ENCODE data around the gene SLAIN2.
"Not testable (repeated sequence)": the region's sequence is repeated elsewhere in the genome, so short reads cannot be mapped to it uniquely, and the experiment has no call there.

The SLAIN2 gene

DNA sequence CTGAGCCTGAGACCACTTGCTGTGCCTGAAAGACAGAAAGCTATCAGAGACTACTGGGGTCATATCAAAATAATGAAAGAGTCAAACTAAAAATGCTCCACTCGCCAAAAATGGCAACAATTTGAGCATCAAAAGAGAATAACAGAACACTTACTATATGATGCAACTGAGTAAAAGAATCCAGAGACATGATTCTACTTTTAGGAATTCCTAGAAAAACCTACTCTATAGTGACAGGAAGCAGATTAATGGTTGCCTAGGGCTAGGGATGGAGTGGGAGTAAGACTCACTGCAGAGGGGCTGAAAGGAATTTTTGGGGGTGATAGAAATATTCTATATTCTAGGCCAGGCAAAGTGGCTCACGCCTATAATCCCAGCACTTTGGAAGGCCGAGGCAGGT, 29.4 kb upstream of the SLAIN2 start:
- no peak overlapping the region for H3K4me3 ChIP-seq (ENCODE audit: low read depth in 1 of 2, low read length in 2 of 2)
- no peaks in the 10 kb centered on the region for H3K27me3 ChIP-seq (ENCODE audit: control insufficient read depth in 1 of 2, insufficient read depth in 2 of 2, low read length in 2 of 2)
- H3K9me3 ChIP-seq (ENCODE audit: control insufficient read depth in 1 of 2, low read length in 2 of 2): no peaks in the 10 kb centered on the region
- H3K9ac ChIP-seq (ENCODE audit: low read depth in 1 of 2, low read length in 2 of 2): no peak overlapping the region
- no peak overlapping the region for H3K27ac ChIP-seq (ENCODE audit: low read depth, low read length)
- no peaks in the 10 kb centered on the region for H3K36me3 ChIP-seq (ENCODE audit: control insufficient read depth in 1 of 2, insufficient read depth in 2 of 2, low read length in 2 of 2)
- no peaks in the 10 kb centered on the region for H3K4me1 ChIP-seq (ENCODE audit: control insufficient read depth in 1 of 2, insufficient read depth in 2 of 2, low read length in 2 of 2)

DNA sequence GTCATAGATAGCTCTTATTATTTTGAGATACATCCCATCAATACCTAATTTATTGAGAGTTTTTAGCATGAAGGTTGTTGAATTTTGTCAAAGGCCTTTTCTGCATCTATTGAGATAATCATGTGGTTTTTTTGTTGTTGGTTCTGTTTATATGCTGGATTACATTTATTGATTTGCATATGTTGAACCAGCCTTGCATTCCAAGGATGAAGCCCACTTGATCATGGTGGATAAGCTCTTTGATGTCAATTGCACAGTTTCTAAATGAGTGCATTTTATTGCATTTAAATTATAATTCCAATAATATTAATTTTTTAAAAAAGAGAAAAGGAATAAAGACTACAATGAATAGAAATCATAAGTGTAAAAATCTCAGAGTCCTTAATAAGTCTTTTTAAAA, 26.6 kb upstream of the SLAIN2 start:
- not testable (repeated sequence) for H3K27ac ChIP-seq (ENCODE audit: low read depth, low read length); H3K27me3 ChIP-seq (ENCODE audit: control insufficient read depth in 1 of 2, insufficient read depth in 2 of 2, low read length in 2 of 2); H3K4me3 ChIP-seq (ENCODE audit: low read depth in 1 of 2, low read length in 2 of 2); H3K4me1 ChIP-seq (ENCODE audit: control insufficient read depth in 1 of 2, insufficient read depth in 2 of 2, low read length in 2 of 2); H3K36me3 ChIP-seq (ENCODE audit: control insufficient read depth in 1 of 2, insufficient read depth in 2 of 2, low read length in 2 of 2); H3K9ac ChIP-seq (ENCODE audit: low read depth in 1 of 2, low read length in 2 of 2); H3K9me3 ChIP-seq (ENCODE audit: control insufficient read depth in 1 of 2, low read length in 2 of 2)

DNA sequence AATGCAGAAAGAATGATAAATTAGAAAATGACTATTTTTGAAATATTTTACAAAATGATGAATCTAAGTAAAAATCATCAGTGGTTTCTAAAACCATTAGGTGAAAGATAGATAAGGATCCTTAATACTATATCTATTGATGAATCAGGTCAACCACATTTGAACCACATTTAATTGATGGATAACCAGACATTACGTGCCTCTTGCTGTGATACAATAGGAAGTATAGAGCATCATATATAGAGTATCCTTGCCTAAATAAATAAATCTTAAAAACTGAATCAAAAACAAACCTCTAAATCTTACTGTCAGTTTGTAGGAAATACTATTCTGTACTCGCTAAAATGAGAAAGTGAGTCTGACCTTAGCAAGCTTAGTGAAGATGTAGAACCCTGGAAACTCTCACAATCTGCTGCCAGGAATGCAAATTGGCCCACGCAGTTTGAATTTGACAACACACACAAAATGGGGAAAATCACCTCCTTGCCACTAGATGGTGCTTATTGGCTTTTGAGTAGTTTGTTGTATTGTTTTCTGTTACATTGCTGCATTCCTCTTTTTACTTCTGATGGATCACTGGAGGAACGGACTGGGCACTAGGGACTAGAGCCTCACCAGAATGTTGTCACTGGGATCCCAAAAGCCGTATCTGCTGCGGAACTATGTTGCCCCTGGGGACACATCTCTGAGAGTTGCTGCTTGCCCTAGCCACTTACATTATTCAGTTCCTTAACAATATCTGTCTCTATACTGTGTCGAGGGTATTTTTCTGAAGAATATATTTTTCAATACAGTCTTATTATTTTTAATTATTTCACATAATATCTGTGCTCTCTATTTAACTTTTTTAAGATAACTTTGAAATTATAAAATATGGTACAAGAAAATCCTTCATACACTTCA, 25.4 kb upstream of the SLAIN2 start:
- Histone ChIP-seq H3K36me3 (ENCODE audit: control insufficient read depth in 1 of 2, insufficient read depth in 2 of 2, low read length in 2 of 2) (no peaks in the 10 kb centered on the region), H3K27me3 (ENCODE audit: control insufficient read depth in 1 of 2, insufficient read depth in 2 of 2, low read length in 2 of 2) (no peaks in the 10 kb centered on the region), H3K9ac (ENCODE audit: low read depth in 1 of 2, low read length in 2 of 2) (no peak overlapping the region), H3K4me3 (ENCODE audit: low read depth in 1 of 2, low read length in 2 of 2) (no peak overlapping the region), H3K9me3 (ENCODE audit: control insufficient read depth in 1 of 2, low read length in 2 of 2) (no peaks in the 10 kb centered on the region), H3K4me1 (ENCODE audit: control insufficient read depth in 1 of 2, insufficient read depth in 2 of 2, low read length in 2 of 2) (no peaks in the 10 kb centered on the region), H3K27ac (ENCODE audit: low read depth, low read length) (no peak overlapping the region)

DNA sequence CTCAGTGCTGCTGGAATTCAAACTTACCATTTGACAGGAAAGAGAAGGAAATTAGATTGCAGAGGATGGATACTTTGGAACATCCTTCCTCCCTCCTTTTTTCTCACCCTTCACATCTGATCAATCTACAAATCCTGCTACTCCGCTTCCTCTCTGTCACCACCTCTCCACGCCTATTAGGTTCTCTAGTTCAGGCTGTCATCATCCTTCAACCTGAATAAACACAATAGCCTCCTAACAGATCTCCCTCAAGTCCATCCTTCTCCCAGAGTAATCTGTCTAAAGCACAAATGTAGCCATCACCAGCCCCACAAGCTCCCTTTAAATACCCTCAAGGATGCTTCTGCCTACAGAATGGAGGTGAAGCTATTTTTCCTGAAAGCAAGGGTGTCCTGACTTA, 20.0 kb upstream of the SLAIN2 start:
- no peak overlapping the region for H3K9ac ChIP-seq (ENCODE audit: low read depth in 1 of 2, low read length in 2 of 2)
- H3K36me3 ChIP-seq (ENCODE audit: control insufficient read depth in 1 of 2, insufficient read depth in 2 of 2, low read length in 2 of 2): no peaks in the 10 kb centered on the region
- no peaks in the 10 kb centered on the region for H3K27me3 ChIP-seq (ENCODE audit: control insufficient read depth in 1 of 2, insufficient read depth in 2 of 2, low read length in 2 of 2)
- H3K4me1 ChIP-seq (ENCODE audit: control insufficient read depth in 1 of 2, insufficient read depth in 2 of 2, low read length in 2 of 2): no peaks in the 10 kb centered on the region
- no peak overlapping the region for H3K27ac ChIP-seq (ENCODE audit: low read depth, low read length)
- H3K9me3 ChIP-seq (ENCODE audit: control insufficient read depth in 1 of 2, low read length in 2 of 2): no peaks in the 10 kb centered on the region
- no peak overlapping the region for H3K4me3 ChIP-seq (ENCODE audit: low read depth in 1 of 2, low read length in 2 of 2)

DNA sequence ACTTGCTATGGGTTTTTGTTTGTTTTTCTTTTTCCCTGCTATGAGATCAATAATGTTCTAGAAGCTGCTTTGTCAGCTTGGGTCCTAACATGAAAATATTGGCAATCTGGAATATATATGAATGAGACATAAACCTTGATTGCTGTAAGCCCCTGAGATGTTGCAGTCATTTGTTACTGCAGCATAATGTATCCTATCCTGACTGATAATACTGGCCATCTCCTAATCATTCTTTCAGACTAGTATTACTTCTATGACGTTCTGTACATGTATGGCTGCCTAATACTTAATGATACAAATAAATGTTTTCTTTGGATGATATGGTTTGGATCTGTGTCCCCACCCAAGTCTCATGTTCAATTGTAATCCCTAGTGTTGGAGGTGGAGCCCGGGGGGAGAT, 19.3 kb upstream of the SLAIN2 start:
- no peaks in the 10 kb centered on the region for H3K9me3 ChIP-seq (ENCODE audit: control insufficient read depth in 1 of 2, low read length in 2 of 2)
- no peaks in the 10 kb centered on the region for H3K36me3 ChIP-seq (ENCODE audit: control insufficient read depth in 1 of 2, insufficient read depth in 2 of 2, low read length in 2 of 2)
- H3K27me3 ChIP-seq (ENCODE audit: control insufficient read depth in 1 of 2, insufficient read depth in 2 of 2, low read length in 2 of 2): no peaks in the 10 kb centered on the region
- H3K4me1 ChIP-seq (ENCODE audit: control insufficient read depth in 1 of 2, insufficient read depth in 2 of 2, low read length in 2 of 2): no peaks in the 10 kb centered on the region
- H3K9ac ChIP-seq (ENCODE audit: low read depth in 1 of 2, low read length in 2 of 2): no peak overlapping the region
- H3K4me3 ChIP-seq (ENCODE audit: low read depth in 1 of 2, low read length in 2 of 2): no peak overlapping the region
- no peak overlapping the region for H3K27ac ChIP-seq (ENCODE audit: low read depth, low read length)

GRCh38 chr4:48324281-48324680, 17.0 kb upstream of the SLAIN2 start:
- no peaks in the 10 kb centered on the region for H3K36me3 ChIP-seq (ENCODE audit: control insufficient read depth in 1 of 2, insufficient read depth in 2 of 2, low read length in 2 of 2)
- no peaks in the 10 kb centered on the region for H3K9me3 ChIP-seq (ENCODE audit: control insufficient read depth in 1 of 2, low read length in 2 of 2)
- H3K9ac ChIP-seq (ENCODE audit: low read depth in 1 of 2, low read length in 2 of 2): no peak overlapping the region
- H3K27me3 ChIP-seq (ENCODE audit: control insufficient read depth in 1 of 2, insufficient read depth in 2 of 2, low read length in 2 of 2): no peaks in the 10 kb centered on the region
- no peak overlapping the region for H3K4me3 ChIP-seq (ENCODE audit: low read depth in 1 of 2, low read length in 2 of 2)
- H3K4me1 ChIP-seq (ENCODE audit: control insufficient read depth in 1 of 2, insufficient read depth in 2 of 2, low read length in 2 of 2): no peaks in the 10 kb centered on the region
- no peak overlapping the region for H3K27ac ChIP-seq (ENCODE audit: low read depth, low read length)

DNA sequence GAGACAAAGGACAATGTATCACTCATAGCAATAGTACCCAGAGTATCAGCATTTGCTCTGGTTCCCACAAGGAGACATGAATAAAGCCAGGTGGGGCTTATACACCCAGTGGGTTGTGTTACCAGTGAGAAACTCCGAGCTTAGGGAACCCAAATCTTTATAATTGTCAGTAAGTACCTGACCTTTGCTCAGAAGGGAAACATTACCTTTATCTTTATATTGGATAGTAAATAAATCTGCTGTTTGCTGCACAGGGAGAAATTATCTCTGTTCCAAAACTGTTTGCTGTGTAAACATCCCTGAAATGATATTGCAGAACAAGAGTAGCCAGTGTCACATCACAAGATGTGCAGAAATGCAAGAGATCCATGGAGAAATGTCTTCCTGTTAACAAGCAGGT, 12.1 kb upstream of the SLAIN2 start:
- Histone ChIP-seq H3K4me1 (ENCODE audit: control insufficient read depth in 1 of 2, insufficient read depth in 2 of 2, low read length in 2 of 2) (no peaks in the 10 kb centered on the region), H3K9ac (ENCODE audit: low read depth in 1 of 2, low read length in 2 of 2) (no peak overlapping the region), H3K27ac (ENCODE audit: low read depth, low read length) (no peak overlapping the region), H3K27me3 (ENCODE audit: control insufficient read depth in 1 of 2, insufficient read depth in 2 of 2, low read length in 2 of 2) (no peaks in the 10 kb centered on the region), H3K36me3 (ENCODE audit: control insufficient read depth in 1 of 2, insufficient read depth in 2 of 2, low read length in 2 of 2) (no peaks in the 10 kb centered on the region), H3K9me3 (ENCODE audit: control insufficient read depth in 1 of 2, low read length in 2 of 2) (no peaks in the 10 kb centered on the region), H3K4me3 (ENCODE audit: low read depth in 1 of 2, low read length in 2 of 2) (no peak overlapping the region)

DNA sequence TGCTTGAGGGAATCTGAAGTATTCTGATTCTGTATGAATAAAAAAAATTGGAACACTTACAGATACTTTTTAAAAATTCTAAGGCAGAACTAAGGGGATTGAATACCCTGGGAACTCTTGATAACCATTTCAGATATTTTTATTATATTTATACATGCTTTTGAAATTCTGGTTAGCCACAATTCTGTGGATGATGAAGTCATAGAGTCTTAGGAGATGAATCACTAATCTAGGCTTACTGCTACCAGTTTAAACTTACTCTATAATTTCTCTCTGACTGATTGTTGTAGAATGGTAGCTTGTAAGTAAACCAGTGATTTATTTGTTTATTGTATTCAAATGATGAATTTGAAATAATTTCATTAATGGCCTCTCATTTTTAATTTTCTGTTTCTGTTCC, 11.4 kb upstream of the SLAIN2 start:
- Histone ChIP-seq H3K9me3 (ENCODE audit: control insufficient read depth in 1 of 2, low read length in 2 of 2) (no peaks in the 10 kb centered on the region), H3K4me3 (ENCODE audit: low read depth in 1 of 2, low read length in 2 of 2) (no peak overlapping the region), H3K27ac (ENCODE audit: low read depth, low read length) (no peak overlapping the region), H3K36me3 (ENCODE audit: control insufficient read depth in 1 of 2, insufficient read depth in 2 of 2, low read length in 2 of 2) (no peaks in the 10 kb centered on the region), H3K4me1 (ENCODE audit: control insufficient read depth in 1 of 2, insufficient read depth in 2 of 2, low read length in 2 of 2) (no peaks in the 10 kb centered on the region), H3K9ac (ENCODE audit: low read depth in 1 of 2, low read length in 2 of 2) (no peak overlapping the region), H3K27me3 (ENCODE audit: control insufficient read depth in 1 of 2, insufficient read depth in 2 of 2, low read length in 2 of 2) (no peaks in the 10 kb centered on the region)

GRCh38 chr4:48331577-48332330, 9.6 kb upstream of the SLAIN2 start:
- Histone ChIP-seq H3K9me3 (ENCODE audit: control insufficient read depth in 1 of 2, low read length in 2 of 2) (no peaks in the 10 kb centered on the region), H3K27ac (ENCODE audit: low read depth, low read length) (no peak overlapping the region), H3K27me3 (ENCODE audit: control insufficient read depth in 1 of 2, insufficient read depth in 2 of 2, low read length in 2 of 2) (no peaks in the 10 kb centered on the region), H3K4me1 (ENCODE audit: control insufficient read depth in 1 of 2, insufficient read depth in 2 of 2, low read length in 2 of 2) (no peaks in the 10 kb centered on the region), H3K4me3 (ENCODE audit: low read depth in 1 of 2, low read length in 2 of 2) (no peak overlapping the region), H3K36me3 (ENCODE audit: control insufficient read depth in 1 of 2, insufficient read depth in 2 of 2, low read length in 2 of 2) (no peaks in the 10 kb centered on the region), H3K9ac (ENCODE audit: low read depth in 1 of 2, low read length in 2 of 2) (no peak overlapping the region)

GRCh38 chr4:48332661-48333060, 8.7 kb upstream of the SLAIN2 start:
- no peaks in the 10 kb centered on the region for H3K27me3 ChIP-seq (ENCODE audit: control insufficient read depth in 1 of 2, insufficient read depth in 2 of 2, low read length in 2 of 2)
- H3K27ac ChIP-seq (ENCODE audit: low read depth, low read length): no peak overlapping the region
- no peak overlapping the region for H3K4me3 ChIP-seq (ENCODE audit: low read depth in 1 of 2, low read length in 2 of 2)
- no peaks in the 10 kb centered on the region for H3K4me1 ChIP-seq (ENCODE audit: control insufficient read depth in 1 of 2, insufficient read depth in 2 of 2, low read length in 2 of 2)
- no peak overlapping the region for H3K9ac ChIP-seq (ENCODE audit: low read depth in 1 of 2, low read length in 2 of 2)
- H3K9me3 ChIP-seq (ENCODE audit: control insufficient read depth in 1 of 2, low read length in 2 of 2): no peaks in the 10 kb centered on the region
- no peaks in the 10 kb centered on the region for H3K36me3 ChIP-seq (ENCODE audit: control insufficient read depth in 1 of 2, insufficient read depth in 2 of 2, low read length in 2 of 2)

Measured in duodenal mucosa (tissue), 2 donors.